DND-41 (cell line): ENCODE measurements around the gene MVD.

Experiments
- ATAC-seq: fragments of 200-7000 bp; cut with Tn5 transposase; 3 replicates; pipeline ENCODE4 v1.9.1; 2021; ENCODE audit warnings: low read depth; ENCODE audit not compliant: insufficient read depth
- DNase-seq: peaks from one replicate; pipeline ENCODE4 v3.0.0-alpha.2; 2020
- H2AFZ ChIP-seq: 2 replicates; pipeline ENCODE4 v1.6.0; 2012; ENCODE audit warnings: low read depth, low read length
- H3K27ac ChIP-seq: 2 replicates; pipeline ENCODE4 v1.5.1; 2012; ENCODE audit warnings: low read length, inconsistent platforms
- H3K27me3 ChIP-seq: fragments of 200-600 bp; sonication (generic); 2 replicates; pipeline ENCODE4 v1.6.0; 2012; ENCODE audit warnings: low read length, mild to moderate bottlenecking, inconsistent platforms; ENCODE audit not compliant: insufficient read depth, poor library complexity
- H3K36me3 ChIP-seq: 2 replicates; pipeline ENCODE4 v1.5.1; 2012; ENCODE audit warnings: low read length, inconsistent platforms; ENCODE audit not compliant: insufficient read depth
- H3K4me1 ChIP-seq: 2 replicates; pipeline ENCODE4 v1.5.1; 2012; ENCODE audit warnings: mild to moderate bottlenecking, low read length; ENCODE audit not compliant: insufficient read depth
- H3K4me2 ChIP-seq: 2 replicates; pipeline ENCODE4 v1.6.0; 2012; ENCODE audit warnings: mild to moderate bottlenecking, moderate library complexity, low read length, inconsistent platforms; ENCODE audit not compliant: insufficient read depth
- H3K4me3 ChIP-seq, 2 experiments: fragments of 200-600 bp in 1 of 2; shearing (Covaris generic) in 1 of 2; 2 replicates each; pipeline ENCODE4 v1.5.1; 2012 to 2016; ENCODE audit warnings: inconsistent platforms in 2 of 2, low read length in 2 of 2, mild to moderate bottlenecking in 2 of 2, low read depth in 1 of 2, moderate library complexity in 1 of 2
- H3K79me2 ChIP-seq: 2 replicates; pipeline ENCODE4 v1.6.0; 2012; ENCODE audit warnings: low read length, inconsistent platforms; ENCODE audit not compliant: insufficient read depth
- H3K9ac ChIP-seq: 2 replicates; pipeline ENCODE4 v1.6.0; 2012; ENCODE audit warnings: low read depth, mild to moderate bottlenecking, inconsistent platforms, low read length, moderate library complexity
- H3K9me3 ChIP-seq: 2 replicates; pipeline ENCODE4 v1.5.1; 2012; ENCODE audit warnings: low read length, moderate library complexity, mild to moderate bottlenecking, inconsistent platforms; ENCODE audit not compliant: insufficient read depth, severe bottlenecking
- H4K20me1 ChIP-seq: 2 replicates; pipeline ENCODE4 v1.6.0; 2012; ENCODE audit warnings: low read length; ENCODE audit not compliant: insufficient read depth
- CTCF ChIP-seq: IDR thresholded peaks from 2 replicates; pipeline ENCODE4 v1.5.1; 2012; ENCODE audit warnings: borderline replicate concordance, low read length, moderate library complexity, mild to moderate bottlenecking; ENCODE audit not compliant: poor library complexity, severe bottlenecking; ENCODE audit errors: extremely low read depth
- EZH2 ChIP-seq: IDR thresholded peaks from 3 replicates; pipeline ENCODE4 v1.6.1; 2012; ENCODE audit warnings: borderline replicate concordance, low read depth, mild to moderate bottlenecking, moderate library complexity, low read length, inconsistent platforms; ENCODE audit not compliant: severe bottlenecking

The MVD gene

GRCh38 chr16:88645455-88645854 is 17.4 kb downstream of the MVD start:
- H3K9ac ChIP-seq: no peak overlapping the region
- peaks cover 14% of the 10 kb centered on the region for H3K36me3 ChIP-seq
- H4K20me1 ChIP-seq: peaks cover 39% of the 10 kb centered on the region

GRCh38 chr16:88643644-88643932 is 19.3 kb downstream of the MVD start:
- Histone ChIP-seq H3K9me3 (no peaks in the 10 kb centered on the region), H4K20me1 (peaks cover 29% of the 10 kb centered on the region), H3K27ac (no peak overlapping the region), H3K36me3 (0 out of 2 replicates have a peak, but pooled peaks cover 9% of the 10 kb centered on the region), H3K4me1 (no peaks in the 10 kb centered on the region), H3K9ac (no peak overlapping the region), H3K79me2 (0 out of 2 replicates have a peak, but pooled peaks cover 2% of the 10 kb centered on the region), H3K27me3 (no peaks in the 10 kb centered on the region), H3K4me2 (no peak overlapping the region), H2AFZ (no peak overlapping the region), H3K4me3 (no peak overlapping the region)
- TF ChIP-seq CTCF (no peak), EZH2 (no peak)
- ATAC-seq (no peak), DNase-seq (no peak)

More at GRCh38 chr16:88645455-88645854, 17.4 kb downstream of the MVD start:
- DNase-seq (no peak), ATAC-seq (no peak)
- no peaks in the 10 kb centered on the region for H3K9me3 ChIP-seq
- TF ChIP-seq CTCF (no peak), EZH2 (no peak)
- peaks cover 17% of the 10 kb centered on the region for H3K79me2 ChIP-seq
- no peaks in the 10 kb centered on the region for H3K27me3 ChIP-seq
- no peak overlapping the region for H2AFZ ChIP-seq
- no peak overlapping the region for H3K4me3 ChIP-seq
- peaks cover 12% of the 10 kb centered on the region for H3K4me1 ChIP-seq
- H3K27ac ChIP-seq: no peak overlapping the region
- no peak overlapping the region for H3K4me2 ChIP-seq

- peaks cover 26% of the 10 kb centered on the region for H4K20me1 ChIP-seq
- H3K79me2 ChIP-seq: 0 out of 2 replicates have a peak, but pooled peaks cover 2% of the 10 kb centered on the region
- TF ChIP-seq CTCF (no peak), EZH2 (no peak)
- H3K4me3 ChIP-seq: no peak overlapping the region
- H2AFZ ChIP-seq: no peak overlapping the region
- H3K4me2 ChIP-seq: no peak overlapping the region
- no peaks in the 10 kb centered on the region for H3K4me1 ChIP-seq
- H3K9me3 ChIP-seq: no peaks in the 10 kb centered on the region
- no peak for DNase-seq
- no peaks in the 10 kb centered on the region for H3K27me3 ChIP-seq
- H3K36me3 ChIP-seq: 0 out of 2 replicates have a peak, but pooled peaks cover 9% of the 10 kb centered on the region
- ATAC-seq: no peak
- H3K27ac ChIP-seq: no peak overlapping the region
- H3K9ac ChIP-seq: no peak overlapping the region
Observed at GRCh38 chr16:88642881-88643643, 19.8 kb downstream of the MVD start.
